Prostate gland (tissue), 2 donors: Measurements from ENCODE around the gene UBXN7.

Source experiments
- CTCF ChIP-seq, 4 experiments: fragments of 200-600 bp in 2 of 4; fragments of 450-650 bp in 2 of 4; sonication (generic) in 2 of 4; IDR thresholded peaks; 1 replicate in 3 of 4; 2 replicates in 1 of 4; pipeline ENCODE4 v1.5.1; 2016 to 2019; ENCODE audit warnings: antibody characterized with exemption in 4 of 4, mild to moderate bottlenecking in 2 of 4, moderate library complexity in 2 of 4
- POLR2A ChIP-seq: fragments of 450-650 bp; IDR thresholded peaks from one replicate; pipeline ENCODE4 v1.6.1; 2016; ENCODE audit warnings: antibody characterized with exemption, mild to moderate bottlenecking

DNA sequence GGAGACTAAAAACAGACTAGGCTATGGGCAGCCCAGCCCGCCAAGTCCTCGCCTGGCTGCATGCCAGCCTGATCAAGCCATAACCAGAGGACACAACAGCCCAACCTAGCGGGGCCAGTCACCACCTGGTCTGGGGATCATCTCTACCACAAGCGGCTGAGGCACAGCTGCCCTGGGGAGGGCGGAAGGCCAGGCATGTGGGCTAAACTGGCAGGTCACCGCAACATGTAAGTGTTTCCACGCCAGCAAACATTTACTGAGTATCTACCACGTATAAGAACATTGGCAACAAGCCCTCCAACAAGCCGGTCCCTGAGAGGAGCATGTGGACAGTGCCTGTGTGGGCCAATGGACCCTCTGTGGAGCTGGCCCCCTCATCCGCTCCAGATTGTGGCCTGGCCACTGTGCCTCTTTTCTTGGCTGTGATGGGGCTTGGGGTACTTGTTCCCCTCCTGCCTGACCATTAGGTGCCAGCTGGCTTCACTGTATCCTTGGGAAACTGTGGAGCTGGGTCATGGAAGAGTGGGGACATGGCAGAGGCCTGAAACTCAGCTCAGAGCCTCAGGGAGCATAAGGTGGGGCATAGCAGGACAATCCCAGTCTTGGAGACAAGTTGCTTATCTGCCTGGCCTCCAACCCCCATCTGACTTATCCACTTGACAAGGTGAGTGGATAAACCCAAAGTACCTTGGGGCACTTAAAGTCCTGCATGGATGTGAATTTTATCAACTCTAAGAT, 9.0 kb downstream of the UBXN7 start:
- no peak for TF ChIP-seq CTCF (IDR thresholded peaks at IDR 0.05)
- no peak for TF ChIP-seq POLR2A
